HG03196 (cell line): ENCODE data around the gene HRAS.
A peak's percentile ranks its signal among the peaks of the same experiment; 100 is the strongest.

Experiments
- ATAC-seq: cut with Tn5 transposase; IDR thresholded peaks from one replicate; pipeline ENCODE4 v1.9.1; 2021; ENCODE audit not compliant: unreplicated experiment

The HRAS gene

GRCh38 chr11:554428-555226 is 19.3 kb upstream of the HRAS start:
- no peak for ATAC-seq

- no peak for ATAC-seq
Observed at GRCh38 chr11:553988-554340, 18.6 kb upstream of the HRAS start.

DNA sequence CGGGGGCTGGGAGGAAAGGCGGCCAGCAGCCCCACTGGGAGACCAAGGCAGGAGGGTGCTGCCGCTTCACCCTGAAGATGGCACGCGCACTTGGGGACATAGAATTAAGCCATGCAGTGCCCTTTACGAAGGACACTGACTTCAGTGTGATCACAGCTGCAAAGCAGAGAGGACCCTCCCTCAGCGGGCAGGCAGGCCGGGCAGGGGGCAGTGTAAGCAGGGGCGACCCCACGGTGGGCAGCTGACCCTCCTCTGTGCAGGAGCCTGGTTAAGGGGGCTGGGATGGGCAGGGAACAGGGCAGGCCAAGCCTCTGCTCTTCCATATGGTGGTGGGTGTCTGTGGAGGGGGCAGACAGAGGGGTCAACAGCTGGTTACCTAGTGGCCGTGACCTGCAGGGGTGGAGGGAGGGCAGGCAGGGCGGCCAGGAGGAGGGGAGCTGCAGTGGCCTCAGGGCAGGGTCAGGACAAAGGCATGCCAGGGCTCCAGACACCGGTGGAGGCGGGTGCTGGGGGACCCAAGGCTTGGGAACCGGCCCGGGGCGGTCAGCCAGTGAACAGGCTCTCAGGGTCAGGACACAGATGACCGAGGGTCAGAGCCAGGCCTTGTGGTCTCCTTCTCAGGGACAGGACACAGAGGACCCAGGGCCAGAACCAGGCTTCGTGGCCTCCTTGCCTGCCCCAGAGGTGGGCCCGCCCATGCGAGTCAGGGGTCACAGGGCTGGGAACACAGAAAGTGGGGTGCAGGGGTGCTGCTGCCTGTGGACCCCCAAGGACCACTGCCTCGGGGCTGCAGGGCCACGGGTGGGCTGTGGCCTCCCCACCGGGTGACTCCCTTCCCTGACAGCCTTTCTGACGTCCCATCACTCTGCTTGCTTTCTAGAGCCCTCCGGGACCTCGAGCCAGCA is 18.0 kb upstream of the HRAS start:
- no peak for ATAC-seq

GRCh38 chr11:551596-551995 is 16.2 kb upstream of the HRAS start:
- ATAC-seq, result no peak

DNA sequence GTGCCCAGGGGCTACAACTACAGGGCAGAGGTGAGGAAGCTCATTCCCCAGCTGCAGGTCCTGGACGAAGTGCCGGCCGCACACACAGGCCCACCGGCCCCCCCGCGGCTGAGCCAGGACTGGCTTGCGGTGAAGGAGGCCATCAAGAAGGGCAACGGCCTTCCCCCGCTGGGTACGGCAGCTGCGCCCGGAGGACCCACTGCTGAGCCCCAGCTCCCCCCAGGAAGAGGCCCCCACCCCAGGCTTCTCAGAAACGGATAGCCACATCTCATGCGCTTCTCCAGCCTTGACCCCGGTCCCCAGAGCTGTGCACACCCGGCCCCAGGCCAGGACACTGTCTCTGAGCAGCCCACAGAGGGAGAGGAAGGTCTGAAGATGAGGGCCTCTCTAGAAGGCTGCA is 15.8 kb upstream of the HRAS start:
- ATAC-seq, result no peak

GRCh38 chr11:550746-551085 is 15.3 kb upstream of the HRAS start:
- no peak for ATAC-seq

DNA sequence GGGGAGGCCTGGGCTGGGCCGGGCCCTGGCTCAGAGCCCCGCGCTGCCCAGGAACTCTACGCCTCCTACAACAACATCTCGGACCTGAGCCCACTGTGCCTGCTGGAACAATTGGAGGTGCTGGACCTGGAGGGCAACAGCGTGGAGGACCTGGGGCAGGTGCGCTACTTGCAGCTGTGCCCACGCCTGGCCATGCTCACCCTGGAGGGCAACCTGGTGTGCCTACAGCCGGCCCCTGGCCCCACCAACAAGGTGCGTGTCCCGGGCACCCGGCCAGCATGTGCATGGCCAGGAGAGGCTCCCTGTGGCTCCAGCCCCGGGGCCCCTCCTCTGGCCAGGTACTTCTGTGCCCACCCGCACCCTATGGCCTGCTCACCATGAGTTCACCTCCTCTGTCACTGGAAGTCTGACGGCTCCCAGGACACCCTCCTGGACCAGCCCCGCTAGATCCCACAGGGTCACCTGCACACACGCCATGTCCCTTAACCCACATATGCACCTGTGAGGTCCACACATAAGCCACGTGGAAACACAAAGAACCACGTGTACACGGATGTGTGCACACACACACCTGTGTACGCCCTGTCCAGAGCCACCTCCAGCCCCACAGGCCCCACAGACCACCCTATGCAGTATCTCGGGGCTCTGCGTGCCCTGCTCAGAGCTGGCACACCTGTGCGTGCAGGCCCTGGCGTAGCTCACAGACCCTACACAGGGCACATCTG is 14.8 kb upstream of the HRAS start:
- ATAC-seq, result no peak

DNA sequence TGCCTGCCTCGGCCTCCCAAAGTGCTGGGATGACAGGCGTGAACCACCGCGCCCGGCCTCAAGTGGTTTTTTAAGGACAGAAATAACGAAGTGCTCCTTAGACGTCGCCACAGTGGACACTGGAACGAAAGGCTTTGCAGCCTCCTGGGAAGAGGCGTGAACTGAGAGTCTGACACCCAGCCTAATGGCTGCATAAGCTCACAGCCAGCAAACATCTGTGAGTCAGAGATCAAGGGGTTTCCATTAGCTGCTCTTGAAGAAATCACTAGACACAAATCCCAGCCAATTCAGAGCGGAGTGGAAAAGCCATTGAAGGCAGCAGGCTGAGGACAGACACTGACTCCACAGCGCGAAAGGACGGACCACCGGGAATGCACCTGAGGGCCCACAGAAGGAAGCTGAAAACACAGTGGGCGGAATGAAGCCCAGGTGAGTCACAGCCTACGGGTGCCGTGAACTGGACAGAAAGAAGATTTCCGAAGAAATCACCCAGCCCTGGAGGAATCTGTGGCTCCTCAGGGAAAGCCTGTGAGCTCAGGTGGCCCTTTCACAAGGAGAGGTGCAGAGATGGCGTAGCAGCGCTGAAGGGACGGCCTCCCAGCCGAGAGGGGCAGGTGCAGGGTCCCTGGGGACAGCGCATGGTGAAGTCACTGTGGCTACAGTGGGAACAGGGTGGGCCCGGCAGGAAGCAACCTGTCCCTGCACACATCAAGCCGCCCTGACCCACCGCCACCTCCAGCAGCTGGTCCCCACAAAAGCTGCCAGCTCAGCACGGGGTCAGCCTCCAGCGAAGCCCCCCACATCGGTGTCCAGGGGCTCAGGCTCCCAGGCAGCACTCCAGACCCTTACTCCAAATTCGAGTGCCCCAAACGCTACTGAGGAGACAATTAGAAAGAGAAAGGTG is 13.6 kb upstream of the HRAS start:
- ATAC-seq, result no peak

- no peak for ATAC-seq
Observed at GRCh38 chr11:545171-545570, 9.8 kb upstream of the HRAS start.

DNA sequence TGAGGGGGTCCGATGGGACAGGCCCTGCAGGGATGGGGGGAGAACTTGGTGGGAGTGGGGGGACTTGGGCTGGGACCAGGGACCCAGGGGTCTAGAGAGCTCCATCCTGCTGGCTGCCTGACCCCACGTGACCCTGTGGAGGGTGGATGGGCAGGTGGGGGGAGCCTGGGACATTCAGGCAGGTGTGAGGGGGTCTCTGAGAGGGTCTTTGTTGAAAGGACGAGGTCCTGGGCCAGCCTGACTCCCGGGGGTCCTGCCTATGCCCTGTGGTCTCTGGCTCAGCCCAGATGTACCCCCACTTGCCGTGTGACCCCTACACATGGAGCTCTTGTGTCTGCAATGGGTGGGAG is 9.4 kb upstream of the HRAS start:
- no peak for ATAC-seq

GRCh38 chr11:541433-541885 is 6.1 kb upstream of the HRAS start:
- ATAC-seq, result no peak

- ATAC-seq, result no peak
Observed at GRCh38 chr11:540583-541432, 5.4 kb upstream of the HRAS start.

DNA sequence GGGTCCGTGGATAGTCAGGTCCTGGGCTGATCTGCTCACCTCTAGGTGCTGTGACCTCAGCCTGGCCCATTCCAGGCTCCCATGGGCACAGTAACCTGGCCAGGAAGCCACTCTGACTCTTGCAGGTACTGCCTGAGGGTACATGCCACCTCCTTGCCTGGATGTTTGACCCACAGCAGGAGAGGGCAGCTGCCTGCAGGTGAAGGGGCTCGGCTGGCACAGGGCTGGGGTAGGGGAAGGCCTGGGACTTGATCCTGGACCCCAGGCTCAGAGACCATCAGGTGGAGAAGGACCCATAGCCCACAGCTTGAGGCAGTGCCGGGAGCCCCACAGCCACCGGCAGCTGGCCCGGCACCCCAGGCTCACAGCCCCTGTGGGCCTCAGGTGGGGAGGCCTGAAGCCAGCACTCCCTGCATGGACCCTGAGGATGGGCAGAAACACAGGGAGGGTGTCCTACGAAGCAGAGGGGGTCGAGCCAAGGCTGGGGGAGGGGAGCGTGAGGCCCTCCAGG is 4.7 kb upstream of the HRAS start:
- no peak for ATAC-seq

DNA sequence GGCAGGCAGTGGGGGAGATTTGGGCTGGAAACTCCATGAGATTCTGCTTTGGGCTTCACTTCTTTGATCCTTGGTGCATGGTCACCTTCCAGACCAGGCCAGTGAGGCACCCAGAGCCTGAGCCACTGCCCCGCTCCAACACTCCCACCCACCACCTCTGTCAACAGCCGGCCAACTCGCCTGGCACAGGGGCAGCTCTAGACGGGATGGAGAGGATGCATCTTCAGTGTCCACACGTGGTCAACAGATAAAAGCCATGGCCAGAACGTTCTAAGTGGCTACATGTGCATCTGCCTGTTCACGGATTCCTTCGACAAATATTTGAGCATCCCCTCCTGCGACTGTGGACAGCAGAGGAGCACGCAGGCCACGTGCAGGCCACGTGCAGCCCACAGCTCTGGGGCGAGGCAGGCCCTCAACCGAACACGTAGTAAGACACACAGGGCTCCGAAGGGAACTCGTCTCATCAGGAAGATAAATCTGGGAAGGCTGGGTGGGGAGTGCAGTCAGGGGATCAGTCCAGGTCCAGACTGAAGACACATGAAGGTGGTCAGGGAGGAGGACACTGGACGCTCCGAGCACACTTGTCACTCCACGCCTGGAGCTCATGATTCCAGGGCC is 3.2 kb upstream of the HRAS start:
- no peak for ATAC-seq

DNA sequence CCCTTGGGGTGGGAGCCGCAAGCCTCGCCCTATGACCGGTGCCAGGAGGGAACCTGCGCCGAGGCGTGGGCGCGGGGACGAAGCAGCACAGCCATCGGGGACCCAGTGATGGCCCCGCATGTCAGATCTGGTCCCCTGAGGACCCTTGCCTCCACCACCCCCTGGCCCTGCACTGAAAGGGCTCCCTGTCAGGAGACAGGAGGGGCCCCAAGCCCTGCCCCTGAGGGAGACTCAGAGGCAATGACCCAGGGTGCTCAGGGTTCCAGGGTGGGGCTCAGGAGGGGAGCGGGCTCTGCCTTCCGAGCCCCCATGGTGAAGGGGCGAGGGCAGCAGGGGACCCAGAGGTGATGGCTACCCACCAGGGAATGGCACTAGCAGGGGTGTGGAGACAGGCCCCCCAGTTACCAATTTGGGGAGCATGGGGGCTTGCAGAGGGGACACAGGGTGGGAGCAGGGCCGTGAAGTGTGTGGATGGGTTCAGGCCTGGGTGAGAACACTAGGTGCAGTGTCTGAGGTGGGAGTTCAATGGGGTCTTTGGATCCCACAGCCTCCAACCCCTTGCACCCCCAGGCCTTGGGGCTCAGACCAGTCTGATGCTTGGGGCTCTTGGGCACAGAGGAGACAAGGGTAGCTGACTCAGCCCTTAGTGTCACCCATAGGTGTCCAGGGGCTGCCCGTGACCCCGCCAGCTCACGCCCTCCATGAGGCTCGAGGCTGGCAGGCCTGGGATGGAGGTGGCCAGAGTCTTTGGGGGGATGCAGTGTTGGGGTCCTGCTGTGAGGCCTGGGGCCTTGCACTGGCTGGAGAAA is 2.5 kb upstream of the HRAS start:
- no peak for ATAC-seq

DNA sequence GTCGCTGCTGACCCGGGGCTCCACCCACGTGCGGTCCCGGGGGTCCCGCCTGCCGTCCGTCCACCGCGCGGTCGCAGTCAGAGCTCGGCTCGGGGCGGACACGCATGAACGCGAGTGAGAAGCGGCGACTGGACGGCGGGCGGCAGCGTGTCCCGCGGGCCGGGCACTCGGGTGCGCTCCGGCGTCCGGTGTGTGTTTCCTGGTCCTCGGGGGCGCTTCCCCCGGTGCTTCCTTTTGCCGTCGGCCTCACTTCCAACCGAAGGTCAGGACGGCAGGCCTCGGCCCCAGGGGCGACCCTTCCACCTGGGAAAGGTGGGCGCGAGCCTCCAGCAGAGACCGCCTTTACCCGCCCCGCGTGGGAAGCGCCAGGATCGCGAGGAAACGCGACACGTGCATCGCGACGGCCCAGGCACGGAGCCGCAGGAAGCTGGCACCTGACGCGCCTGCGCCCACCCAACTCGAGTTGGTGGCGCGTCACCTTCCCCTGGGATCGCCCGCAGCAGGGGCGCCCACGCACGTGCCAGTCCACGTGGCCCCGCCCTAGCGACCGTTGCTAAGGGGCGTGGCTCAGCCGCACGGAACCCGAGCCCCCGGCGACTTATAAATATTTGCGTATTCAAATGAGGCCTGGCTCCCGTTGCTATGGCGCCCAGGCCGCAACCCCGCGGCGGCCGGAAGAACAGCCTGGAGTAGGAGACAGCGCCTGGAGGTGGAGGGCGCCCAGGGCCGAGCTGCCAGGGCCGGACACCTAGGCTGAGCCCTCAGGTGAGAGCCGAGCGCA is 1.7 kb upstream of the HRAS start, which contains the start of gene LRRC56:
TSS of gene LRRC56 (plus strand) at position 687 of the 781 bp plus-strand sequence. CDS start 3,158 bp downstream, outside the sequence.
- ATAC-seq, result peak; percentile 54

DNA sequence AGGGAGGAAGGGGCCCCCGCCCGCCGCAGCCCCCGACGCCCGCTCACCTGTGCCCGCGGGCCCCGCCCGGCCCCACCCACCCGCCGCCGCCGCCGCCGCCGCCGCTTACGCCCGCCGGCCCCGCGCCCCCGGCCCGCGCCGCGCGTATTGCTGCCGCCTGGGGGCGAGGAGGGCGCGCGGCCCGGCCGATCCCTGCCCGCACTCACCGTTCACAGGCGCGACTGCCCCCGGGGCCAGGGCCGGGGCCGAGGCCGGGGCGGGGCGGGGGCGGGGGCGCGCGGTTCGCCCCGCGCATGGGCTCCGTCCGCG is 212 bp downstream of the HRAS start:
- no peak for ATAC-seq
